Right lung (tissue), 5 donors: ENCODE measurements around the gene TCF4. TPM values are rescaled to one million over a fixed set of nuclear protein-coding genes. Genes with fewer than 3 reads are reported as not detected.
A peak's percentile ranks its signal among the peaks of the same experiment; 100 is the strongest.

Source experiments
- DNase-seq, 2 donors: peaks; one replicate each; pipeline ENCODE4 v3.0.0-alpha.2; 2013
- polyA plus RNA-seq, 5 donors: library from polyadenylated mRNA; unstranded; fragments of 120-200 nt; gene quantifications; one replicate each; pipeline versions ENCODE4 v1.2.1 to v1.2.3, GENCODE V29; 2013; ENCODE audit warnings: inconsistent platforms in 1 of 5, low replicate concordance in 1 of 5; ENCODE audit not compliant: insufficient read length in 5 of 5, insufficient read depth in 1 of 5

TCF4 gene
- polyA plus RNA-seq, 5 donors, result 69.0 to 163 (median 139) TPM

DNA sequence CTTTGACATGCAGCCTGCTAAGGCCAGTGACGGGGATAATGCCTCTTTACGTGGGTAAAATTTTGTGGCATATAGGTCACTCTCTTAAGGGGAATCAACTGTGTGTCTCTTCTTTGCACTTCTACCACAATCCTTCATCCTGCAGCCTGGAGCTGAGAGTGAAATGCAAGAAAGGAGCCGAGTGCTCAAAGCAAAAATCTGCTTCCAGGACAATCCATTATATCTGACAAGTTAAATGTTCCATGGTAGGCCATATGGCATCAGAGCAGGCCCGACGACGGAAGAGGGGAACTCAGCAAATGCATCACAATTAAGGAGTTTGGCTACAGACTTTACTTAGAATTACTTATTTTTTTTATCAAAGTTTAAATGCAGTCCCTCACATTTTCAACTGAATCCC is 171.2 kb downstream of the TCF4 start:
- DNase-seq, result no peak

DNA sequence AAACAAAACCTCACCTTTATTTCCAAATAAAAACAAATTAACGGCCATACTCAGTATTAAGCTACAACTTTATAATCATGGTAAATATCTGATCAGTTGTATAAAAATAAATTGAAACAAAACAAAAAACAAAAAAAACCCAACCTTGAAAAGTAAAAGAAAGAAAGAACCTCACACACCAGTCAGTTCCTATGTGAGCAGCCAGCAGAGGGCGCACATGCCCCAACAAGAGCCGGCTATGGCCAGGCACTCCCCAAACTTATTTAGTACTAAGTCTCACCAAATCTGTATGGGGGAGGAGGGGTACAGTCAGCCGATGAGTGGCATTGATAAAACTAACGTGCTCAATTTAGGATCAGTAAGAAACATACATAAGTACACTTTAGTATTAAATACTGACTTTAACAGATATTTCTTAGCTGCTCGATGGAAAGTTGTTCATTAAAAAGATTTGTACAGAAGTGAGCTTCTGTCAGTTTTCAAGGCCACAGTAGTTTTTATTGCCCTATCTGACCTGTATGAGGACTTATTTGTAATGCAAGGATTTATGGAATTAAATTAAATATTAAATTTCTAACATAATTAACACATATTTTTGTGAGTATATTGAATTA is 172.6 kb downstream of the TCF4 start:
- DNase-seq, result peak in 1 of 2 donors; percentile 77

DNA sequence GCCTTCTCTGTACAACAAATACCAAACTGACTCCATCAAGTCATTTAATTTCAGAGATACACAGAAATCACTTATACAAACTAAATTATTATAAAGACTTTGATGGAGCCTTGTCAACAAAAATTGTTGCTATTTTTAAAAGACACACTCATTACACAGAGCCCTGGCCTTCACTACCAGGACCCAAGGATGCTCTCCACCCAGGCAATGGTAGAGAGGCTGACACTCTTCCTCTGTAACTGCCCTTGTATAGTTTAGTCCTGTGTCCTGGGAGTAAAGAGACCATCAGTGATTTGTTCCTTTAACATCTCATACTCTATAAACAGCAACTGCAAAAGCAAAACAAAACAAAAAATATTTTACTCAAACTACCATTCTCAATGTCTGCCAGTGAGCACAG is 173.5 kb downstream of the TCF4 start:
- no peak for DNase-seq

DNA sequence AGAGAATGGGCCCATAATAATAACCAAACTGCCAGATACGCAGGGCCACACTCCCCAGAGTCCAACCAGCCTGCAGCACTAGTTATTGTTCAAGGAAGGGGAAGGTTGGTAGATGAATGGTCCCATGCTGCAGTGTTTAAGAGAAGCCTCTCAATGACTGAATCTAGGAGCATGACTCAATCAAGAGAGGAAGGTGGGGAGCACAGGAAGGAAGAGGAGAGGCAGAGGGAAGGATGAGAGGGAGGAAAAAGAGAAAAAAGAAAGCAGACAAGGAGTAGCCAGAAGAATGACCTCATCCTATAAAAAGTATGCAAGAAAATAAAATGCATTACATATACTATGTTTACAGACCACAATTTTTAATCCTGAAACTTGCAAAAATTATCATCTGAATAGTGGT is 174.5 kb downstream of the TCF4 start:
- DNase-seq, result no peak

DNA sequence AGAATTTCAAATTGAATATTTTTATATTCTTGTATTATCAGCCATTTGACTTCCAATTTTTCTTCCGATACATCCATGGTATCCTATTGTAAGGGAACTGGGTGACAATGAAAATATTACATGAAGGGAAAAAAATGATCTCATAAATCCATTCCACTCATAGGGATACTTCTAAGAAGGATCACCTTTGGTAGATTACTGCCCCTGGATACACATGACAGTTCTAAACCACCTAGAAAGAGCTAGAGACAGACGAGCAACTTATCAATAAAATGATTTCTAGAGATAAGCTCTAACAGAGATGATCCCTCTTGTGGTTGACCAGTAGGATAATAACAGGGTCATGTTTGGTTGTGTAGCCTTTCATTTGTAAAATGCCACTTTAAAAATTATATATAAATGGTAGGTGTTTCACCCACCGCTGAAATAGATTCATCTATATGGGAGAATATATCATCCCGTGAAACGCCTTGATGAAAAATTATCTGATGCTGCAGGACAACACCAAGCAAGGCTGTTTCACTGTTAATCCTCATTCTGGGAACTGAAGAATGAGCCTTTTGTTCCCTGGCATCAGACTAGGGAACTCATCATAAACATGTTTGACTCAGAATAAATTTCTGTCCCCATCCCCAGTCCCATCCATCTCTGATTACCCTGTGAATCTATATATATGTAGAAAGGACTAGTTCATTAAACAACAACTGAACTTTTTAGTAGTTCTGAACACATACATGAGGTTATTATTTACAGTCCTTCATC is 180.0 kb downstream of the TCF4 start:
- DNase-seq, result no peak

DNA sequence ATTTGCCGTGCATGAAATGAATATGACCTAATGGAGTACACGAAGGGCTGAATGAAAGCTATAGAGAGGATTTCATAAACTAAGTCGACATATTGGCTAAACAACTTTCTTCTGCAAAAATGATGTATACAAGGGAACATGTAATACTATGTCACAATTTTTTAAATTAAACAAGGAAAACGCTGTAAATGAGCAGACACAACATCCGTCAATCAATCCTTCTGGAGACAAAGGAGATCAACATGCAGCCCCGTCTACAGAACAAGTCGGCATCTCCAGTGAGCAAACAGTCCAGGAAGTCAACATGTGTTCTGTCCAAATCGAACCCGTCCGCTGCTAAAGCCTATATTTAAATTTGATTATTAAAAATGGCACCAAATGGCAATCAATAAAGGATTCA is 180.8 kb downstream of the TCF4 start:
- no peak for DNase-seq

DNA sequence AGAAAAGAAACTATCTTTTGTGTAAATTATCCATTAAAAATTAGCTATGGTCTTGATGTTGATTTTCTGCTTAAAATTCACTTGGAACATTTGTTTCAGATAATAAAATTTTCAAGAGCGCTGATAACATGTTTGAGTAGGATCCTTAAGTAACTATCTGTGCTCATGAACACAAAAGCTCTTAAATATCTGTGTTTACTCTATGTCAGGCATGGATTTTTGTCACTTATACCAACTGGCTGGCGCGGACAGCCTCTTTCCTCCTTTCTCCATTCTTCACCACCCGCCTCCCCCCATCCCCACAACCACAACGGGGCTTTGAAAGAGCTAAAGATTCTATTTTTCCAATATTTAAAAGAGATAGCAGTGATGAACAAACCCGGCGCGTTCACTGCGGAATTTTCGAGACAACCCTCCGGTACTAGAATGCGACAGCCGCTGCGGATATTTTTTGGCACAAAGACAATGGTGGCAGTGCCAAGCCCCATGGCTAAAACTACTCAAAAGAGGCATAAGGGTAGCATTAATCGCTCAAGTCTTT is 181.5 kb downstream of the TCF4 start:
- DNase-seq, result no peak

DNA sequence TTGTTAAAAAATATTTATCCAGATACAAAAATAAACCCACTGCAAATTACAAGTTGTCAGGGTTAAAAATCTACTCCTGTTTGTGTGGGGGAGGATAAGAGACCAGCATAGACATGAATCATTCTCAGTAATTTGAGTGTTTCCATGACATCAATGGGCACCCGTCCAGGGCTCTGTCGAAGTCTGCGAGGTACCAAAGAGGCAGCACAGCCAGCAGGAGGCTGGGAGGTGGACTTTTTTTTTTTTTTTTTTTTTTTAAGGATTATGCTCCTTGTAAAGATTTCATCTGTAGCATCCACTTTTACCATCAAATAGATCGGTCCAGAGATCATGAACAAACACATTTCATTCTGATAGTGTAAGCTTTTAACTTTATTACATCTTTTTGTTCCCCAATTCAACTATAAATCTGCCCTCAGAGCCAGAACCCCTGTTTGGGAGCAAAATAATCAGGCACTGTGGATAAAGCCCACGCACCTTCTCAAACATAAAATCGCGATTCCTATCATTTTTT is 182.0 kb downstream of the TCF4 start:
- DNase-seq, result peak; percentile 83 to 89

DNA sequence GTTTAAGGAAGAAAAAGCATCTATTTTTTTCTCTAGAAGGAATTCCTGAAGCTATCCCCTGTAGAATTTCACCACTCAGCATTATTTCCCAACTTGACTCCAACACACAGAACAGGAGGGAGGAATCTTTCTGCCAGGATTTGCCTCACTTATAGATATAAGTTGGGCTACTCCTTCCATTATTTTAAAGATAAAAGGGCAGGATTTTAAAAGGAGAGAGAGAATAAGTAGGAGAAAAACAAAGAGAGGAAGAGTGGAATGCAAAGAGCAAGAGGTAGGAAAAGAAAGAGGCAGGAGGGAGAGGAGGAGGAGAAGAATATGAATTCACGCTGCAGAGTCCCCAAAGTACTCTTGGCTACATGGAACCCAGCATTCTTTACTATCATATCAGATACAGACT is 182.5 kb downstream of the TCF4 start:
- DNase-seq, result peak in 1 of 2 donors; percentile 42

DNA sequence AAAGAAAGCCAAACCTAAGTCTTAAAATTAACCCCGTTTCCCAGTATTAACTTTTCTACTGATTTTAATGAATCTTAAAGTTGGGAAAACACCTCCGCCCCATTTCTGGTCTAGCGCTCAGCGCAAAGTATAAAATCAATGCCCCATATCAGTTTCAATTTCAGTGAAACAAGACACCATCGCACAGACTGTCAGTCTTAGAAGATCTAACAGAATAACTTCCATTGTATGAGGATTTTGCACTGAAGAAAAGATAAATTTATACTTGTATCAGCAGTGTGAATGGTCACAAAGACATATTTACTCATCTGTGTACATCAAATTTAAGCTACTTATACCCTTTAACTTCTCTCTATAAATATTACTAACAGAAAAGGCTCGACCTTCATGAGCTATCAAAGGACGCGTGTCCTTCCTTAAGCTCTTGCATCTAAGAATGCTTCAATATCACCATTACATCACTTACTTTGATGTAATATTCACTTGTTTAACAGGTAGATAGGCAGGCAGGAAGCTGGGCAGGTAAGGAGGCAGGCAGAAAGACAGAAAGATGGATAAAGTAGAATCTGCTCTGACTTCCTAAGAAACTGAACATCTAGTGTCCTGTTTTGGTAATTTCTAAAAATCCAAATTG is 183.0 kb downstream of the TCF4 start:
- no peak for DNase-seq

DNA sequence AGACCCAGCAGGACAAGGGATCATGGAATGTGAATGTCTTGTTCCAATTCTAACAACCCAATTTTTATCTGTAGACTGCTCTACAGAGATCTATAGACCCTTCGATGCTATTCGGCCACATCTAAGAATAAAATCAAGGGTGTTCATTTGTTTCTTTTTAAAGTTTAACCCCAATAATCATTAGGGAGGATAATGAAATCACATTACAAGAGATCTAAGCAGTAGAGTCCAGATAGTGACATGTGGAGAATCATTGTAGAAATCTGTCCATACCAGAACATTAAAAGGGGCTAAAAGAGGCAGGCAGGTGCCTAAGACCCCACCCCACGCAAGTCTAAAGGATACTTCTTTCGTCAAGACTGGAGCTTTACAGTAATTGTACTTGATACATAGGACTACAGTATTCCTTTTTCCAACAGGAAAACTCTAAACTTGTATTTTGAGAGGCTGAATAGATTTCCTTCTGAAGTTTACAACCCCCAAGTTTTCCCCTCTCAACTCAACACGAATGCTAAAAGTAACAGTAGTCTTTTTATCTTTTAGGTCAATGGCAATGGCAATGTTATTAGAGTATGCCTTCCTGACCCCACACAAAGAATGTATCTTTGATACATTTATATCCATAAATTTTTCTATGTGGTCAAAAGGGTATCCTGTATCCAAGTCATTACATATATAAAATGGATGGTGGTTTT is 183.7 kb downstream of the TCF4 start:
- no peak for DNase-seq

DNA sequence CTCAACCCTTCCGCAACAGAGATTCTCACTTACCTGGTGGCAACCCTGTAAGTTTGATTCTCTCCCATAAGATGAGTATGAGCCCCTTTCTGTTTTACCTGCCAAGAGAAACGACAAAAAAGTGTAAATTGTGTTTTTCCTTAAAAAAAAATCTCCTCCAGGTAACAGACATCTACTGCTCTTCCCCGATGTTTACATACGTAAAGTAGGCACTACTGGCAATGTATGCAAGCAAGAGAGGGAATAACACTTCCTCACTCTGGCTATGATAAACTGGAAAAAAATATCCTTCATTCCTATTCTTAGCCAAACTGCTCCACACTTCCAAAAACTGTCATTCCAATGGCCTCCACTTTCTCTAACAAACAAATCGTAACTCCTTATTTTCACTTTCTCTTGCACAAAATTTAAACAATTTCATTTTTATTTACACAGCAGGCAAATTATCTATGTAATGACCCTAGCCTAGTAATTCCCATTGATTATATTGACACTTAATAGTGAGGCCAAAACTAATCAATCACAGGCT is 184.5 kb downstream of the TCF4 start:
- no peak for DNase-seq

DNA sequence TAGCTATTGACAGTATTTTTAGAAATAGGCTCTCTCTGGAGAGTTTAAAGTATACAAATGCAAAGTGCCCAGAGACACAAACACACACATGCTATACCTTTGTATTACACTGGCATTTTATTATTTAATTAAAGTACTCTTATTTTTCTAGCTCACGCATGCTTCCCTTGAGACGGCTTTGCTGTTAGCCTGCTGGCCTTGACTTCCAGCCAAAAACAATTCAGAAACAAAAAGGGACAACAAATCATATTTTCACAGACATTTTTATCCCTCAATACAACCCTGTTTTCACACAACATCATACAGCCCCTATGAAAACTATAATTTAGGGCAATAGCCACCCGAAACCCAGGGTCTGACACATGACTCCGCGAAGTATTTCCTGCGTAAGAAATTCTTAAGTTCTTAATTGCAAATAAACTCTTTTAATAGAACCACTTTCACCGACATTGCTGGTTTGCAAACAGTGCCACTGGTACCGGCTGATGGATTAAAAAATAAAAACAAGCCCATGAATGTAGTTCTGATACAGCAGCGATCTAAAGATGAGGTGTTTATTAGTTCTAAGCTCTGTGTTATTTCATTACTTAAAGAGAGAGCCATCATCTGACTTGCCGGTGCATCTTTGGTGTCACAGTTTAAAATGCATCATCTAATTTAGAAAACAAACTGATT is 185.1 kb downstream of the TCF4 start:
- no peak for DNase-seq

DNA sequence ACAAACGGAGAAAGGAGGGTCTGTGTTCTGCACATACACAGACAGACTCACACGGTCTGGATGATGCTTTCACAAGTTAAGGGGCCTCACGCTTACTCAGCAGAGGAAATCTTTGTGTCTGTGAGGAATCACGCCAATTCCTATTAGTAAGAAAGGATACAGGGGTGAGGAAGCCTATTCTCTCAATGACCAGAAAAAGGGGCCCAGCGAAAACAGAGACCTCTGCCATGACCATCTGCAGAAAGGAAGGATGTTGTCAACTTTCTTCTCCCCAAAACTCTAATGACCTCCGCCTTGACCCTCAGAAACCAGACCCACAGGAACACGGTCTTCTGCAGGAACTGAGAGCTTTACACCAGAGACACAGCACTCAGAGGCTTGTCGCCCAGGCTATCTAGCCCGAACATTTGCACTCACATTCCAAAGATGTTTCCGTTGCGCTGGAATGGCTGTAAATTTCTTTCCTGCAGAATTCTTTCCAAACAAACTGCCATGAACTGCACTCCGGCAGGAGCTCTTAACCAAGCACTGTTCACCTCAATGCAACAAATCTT is 186.3 kb downstream of the TCF4 start:
- DNase-seq, result peak in 1 of 2 donors; percentile 56

DNA sequence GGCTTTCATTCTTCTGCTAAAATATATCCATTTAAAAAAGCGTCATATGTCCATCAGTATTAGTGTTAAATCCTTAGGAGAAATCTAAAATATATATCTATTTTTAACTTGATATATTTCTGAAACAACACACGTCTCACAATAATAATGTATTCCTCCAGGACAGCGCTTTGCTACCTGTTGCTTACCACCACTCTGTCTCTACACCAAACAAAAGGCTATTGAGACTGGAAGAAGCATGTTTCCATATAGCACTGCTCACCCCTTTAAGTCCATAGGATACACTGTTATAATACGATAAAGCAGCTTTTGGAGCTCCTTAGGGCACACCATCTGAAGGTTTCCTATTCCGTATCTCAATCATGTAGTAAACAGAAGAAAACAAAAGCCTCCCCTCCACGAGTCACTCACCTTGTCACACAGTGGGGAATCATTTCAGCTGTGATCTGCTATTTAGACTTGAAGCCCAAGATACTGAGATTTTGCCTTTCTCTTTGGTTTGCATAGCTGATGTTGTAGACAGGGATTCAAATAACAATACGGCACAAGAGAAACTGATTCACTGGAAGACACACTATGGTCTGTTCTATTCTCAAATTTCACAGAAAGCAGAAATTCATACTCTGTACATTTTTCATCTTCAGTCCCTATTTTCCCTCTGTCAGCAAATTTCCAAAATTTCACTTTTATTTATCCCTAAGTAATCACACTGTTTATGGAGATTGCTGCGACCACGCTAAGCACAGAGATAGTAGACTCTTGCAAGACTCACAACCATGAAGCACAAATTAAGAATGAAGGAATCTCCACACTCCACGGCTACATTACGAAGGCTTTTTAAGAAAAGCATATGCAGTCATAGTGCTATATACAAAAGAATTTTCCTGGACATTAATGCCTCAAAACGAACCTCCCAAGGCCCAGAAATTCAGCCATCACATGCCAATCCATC is 187.1 kb downstream of the TCF4 start:
- DNase-seq, result no peak

DNA sequence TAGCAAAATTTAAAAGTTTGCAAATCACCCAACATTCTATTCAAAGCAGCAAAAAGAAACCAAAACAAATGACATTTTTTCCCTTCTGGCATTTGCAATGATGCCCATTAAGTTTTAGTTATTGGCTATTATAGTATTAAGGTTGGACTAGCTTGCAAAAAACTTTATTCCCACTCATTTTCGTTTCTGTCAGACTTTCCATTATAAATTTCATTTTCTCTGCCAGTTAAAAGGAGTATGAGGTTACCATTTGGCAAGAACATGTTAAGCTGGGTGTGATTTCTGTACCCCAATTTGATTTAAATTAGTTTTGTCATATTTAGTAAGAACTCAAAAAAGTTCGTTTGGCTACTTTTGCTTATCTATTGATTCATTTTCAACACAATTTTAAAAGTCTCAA is 187.9 kb downstream of the TCF4 start:
- no peak for DNase-seq

DNA sequence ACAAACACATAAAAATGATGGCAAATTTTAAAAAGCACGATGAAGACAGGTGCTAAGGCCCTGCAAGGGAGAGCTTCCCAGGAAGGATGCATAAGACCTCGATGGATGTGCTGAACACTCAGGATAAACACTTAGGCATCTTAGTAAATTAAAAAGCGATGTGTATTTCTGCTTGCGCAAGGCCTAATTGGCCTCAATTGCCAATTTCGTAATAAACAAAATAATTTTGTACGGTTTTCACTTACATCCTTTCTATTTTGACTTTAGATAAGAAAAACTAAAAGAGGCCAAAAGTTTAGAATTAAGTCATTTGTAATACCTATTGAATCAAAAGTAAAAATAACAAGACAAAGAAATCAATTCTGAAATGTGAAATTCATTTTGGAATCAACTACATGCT is 189.1 kb downstream of the TCF4 start:
- peak in 1 of 2 donors; percentile 51 for DNase-seq

DNA sequence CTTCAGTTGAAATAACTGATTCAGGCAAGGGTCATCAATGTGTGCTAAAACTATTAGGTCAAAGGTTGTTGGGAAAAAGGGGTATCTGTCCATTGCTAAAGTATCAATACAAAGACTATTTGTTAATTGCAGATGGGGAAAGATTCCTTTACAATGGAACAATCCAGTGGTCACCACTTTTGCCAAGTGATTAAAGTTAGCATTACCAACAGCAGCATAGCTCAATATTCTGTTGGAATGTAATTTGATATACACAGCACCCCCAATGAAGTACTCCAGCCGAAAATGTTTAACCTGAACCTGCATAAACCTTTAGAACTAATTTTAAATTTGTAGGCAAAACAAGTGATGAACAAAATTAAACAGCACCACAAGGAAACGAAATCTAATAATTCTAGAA is 191.0 kb downstream of the TCF4 start:
- DNase-seq, result no peak

DNA sequence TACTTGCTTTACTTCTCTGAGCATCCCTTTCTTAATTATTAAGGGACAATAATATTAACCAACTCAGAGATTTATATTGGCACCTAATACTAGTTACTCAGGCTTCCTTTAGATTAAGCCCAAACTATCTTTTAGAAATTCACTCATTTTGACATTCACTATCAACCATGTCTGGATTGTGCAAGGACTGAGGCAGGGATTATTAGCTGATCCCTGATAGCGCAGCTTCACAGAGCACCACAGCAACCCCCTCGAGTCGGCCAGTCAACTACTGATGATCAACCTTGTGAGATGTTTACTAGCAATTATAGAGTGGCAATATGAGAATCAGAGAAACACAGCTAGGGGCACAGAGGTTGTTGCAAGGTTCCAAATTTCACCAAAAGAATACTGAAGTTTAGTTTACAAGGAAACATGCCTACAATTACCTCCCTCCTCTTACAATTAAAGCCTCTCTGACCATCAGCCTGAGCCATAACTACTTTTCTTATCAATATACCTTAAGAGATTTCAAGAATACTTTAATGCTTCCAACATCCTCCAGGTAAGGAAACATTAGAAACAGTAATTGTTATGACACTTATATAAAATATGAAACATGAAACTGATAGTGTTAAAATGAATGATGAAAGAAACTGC is 191.6 kb downstream of the TCF4 start:
- no peak for DNase-seq
